HepG2 (cell line): Measurements from ENCODE around the gene FRMD8. TPM values are rescaled to one million over a fixed set of nuclear protein-coding genes. Genes with fewer than 3 reads are reported as not detected.

Source experiments
- FOXC1 ChIP-seq: sonication (generic); formaldehyde crosslinking; IDR thresholded peaks from 2 replicates; pipeline ENCODE4 v1.8.0; 2022; ENCODE audit warnings: mild to moderate bottlenecking, missing genetic modification reagents, borderline replicate concordance
- NFKB2 ChIP-seq: sonication (generic); formaldehyde crosslinking; IDR thresholded peaks from 2 replicates; pipeline ENCODE4 v1.4.0; 2020; ENCODE audit warnings: missing genetic modification reagents, borderline replicate concordance
- NONO ChIP-seq, 2 experiments: fragments of 450-650 bp in 1 of 2; sonication (generic) in 1 of 2; formaldehyde crosslinking in 1 of 2; IDR thresholded peaks in 1 of 2; conservative IDR thresholded peaks in 1 of 2; 2 replicates each; pipeline versions ENCODE4 v1.6.1 to v1.8.0; 2017 to 2022; ENCODE audit warnings: mild to moderate bottlenecking in 1 of 2, missing genetic modification reagents in 1 of 2, moderate library complexity in 1 of 2
- REPIN1 ChIP-seq: sonication (generic); formaldehyde crosslinking; IDR thresholded peaks from 2 replicates; pipeline ENCODE4 v1.8.0; 2022; ENCODE audit warnings: missing genetic modification reagents, low read depth, mild to moderate bottlenecking, borderline replicate concordance
- ZNF20 ChIP-seq: sonication (generic); formaldehyde crosslinking; IDR thresholded peaks from 2 replicates; pipeline ENCODE4 v1.4.0; 2020; ENCODE audit warnings: mild to moderate bottlenecking, moderate library complexity, missing genetic modification reagents
- ZNF607 ChIP-seq: sonication (generic); formaldehyde crosslinking; IDR thresholded peaks from 2 replicates; pipeline ENCODE4 v1.5.1; 2020; ENCODE audit warnings: missing genetic modification reagents, mild to moderate bottlenecking, borderline replicate concordance
- ZNF839 ChIP-seq: sonication (generic); formaldehyde crosslinking; IDR thresholded peaks from 2 replicates; pipeline ENCODE4 v1.4.0; 2020; ENCODE audit warnings: missing genetic modification reagents, mild to moderate bottlenecking, borderline replicate concordance
- ZNF878 ChIP-seq: sonication (generic); formaldehyde crosslinking; IDR thresholded peaks from 2 replicates; pipeline ENCODE4 v1.8.1; 2023; ENCODE audit warnings: mild to moderate bottlenecking, missing genetic modification reagents, moderate library complexity
- polyA plus RNA-seq, 8 experiments: library from polyadenylated mRNA; depleted of rRNA in 3 of 8; stranded (reverse) in 7 of 8; unstranded in 1 of 8; fragments of >200 nt; fragmentation: Illumina TruSeq in 4 of 8; extraction: Trizol in 4 of 8; gene quantifications; 2 replicates each; pipeline versions ENCODE4 v1.2.1 to v1.2.3, GENCODE V29; 2011 to 2016; ENCODE audit warnings: low read depth in 4 of 8, missing spikeins in 1 of 8, mixed read lengths in 1 of 8; ENCODE audit not compliant: insufficient read depth in 1 of 8
- total RNA-seq, 5 experiments: library from RNA; depleted of rRNA; stranded (reverse); fragments of >200 nt; fragmentation: Illumina TruSeq; extraction: Trizol; gene quantifications; 2 replicates each; pipeline ENCODE4 v1.2.3, GENCODE V29; 2016; ENCODE audit warnings: low read depth in 1 of 5
- TF ChIP-seq, protein P1 (sequence below): sonication (generic); formaldehyde crosslinking; IDR thresholded peaks from one replicate; pipeline ENCODE4 v1.5.1; 2020; ENCODE audit warnings: mild to moderate bottlenecking, missing genetic modification reagents; ENCODE audit errors: not compliant biosample characterization
- TF ChIP-seq, protein P2 (sequence below): sonication (generic); formaldehyde crosslinking; IDR thresholded peaks from 2 replicates; pipeline ENCODE4 v1.8.1; 2023; ENCODE audit warnings: mild to moderate bottlenecking, missing genetic modification reagents
- TF ChIP-seq, protein P3 (sequence below): sonication (generic); formaldehyde crosslinking; IDR thresholded peaks from 2 replicates; pipeline ENCODE4 v1.5.0; 2020; ENCODE audit warnings: mild to moderate bottlenecking, missing genetic modification reagents
- TF ChIP-seq, protein P4 (sequence below): sonication (generic); formaldehyde crosslinking; IDR thresholded peaks from 2 replicates; pipeline ENCODE4 v1.8.0; 2023; ENCODE audit warnings: mild to moderate bottlenecking, missing genetic modification reagents

Gene FRMD8
- total and polyA plus RNA-seq, 2 of the 13 experiments (the other 11 are each of a cell fraction or from before 2014, with no cell fraction given): 5.8 to 20.6 TPM

DNA sequence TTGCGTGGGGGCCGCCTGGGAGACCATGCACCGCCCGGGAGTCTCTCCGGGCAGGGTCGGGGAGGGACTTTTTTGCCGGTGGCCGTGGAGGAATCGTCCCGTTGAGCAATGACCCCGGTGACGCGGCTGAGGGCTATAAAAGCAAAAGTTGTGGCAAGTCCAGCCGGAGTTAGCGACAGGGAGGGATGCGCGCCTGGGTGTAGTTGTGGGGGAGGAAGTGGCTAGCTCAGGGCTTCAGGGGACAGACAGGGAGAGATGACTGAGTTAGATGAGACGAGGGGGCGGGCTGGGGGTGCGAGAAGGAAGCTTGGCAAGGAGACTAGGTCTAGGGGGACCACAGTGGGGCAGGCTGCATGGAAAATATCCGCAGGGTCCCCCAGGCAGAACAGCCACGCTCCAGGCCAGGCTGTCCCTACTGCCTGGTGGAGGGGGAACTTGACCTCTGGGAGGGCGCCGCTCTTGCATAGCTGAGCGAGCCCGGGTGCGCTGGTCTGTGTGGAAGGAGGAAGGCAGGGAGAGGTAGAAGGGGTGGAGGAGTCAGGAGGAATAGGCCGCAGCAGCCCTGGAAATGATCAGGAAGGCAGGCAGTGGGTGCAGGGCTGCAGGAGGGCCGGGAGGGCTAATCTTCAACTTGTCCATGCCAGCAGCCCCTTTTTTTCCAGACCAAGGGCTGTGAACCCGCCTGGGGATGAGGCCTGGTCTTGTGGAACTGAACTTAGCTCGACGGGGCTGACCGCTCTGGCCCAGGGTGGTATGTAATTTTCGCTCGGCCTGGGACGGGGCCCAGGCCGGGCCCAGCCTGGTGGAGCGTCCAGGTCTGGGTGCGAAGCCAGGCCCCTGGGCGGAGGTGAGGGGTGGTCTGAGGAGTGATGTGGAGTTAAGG lies 36.4 kb downstream of the FRMD8 start, which contains the start of gene NEAT1 (continued):
- no peak for TF ChIP-seq ZNF839 (CRISPR knock-in tag)
- TF ChIP-seq, protein P1, sequence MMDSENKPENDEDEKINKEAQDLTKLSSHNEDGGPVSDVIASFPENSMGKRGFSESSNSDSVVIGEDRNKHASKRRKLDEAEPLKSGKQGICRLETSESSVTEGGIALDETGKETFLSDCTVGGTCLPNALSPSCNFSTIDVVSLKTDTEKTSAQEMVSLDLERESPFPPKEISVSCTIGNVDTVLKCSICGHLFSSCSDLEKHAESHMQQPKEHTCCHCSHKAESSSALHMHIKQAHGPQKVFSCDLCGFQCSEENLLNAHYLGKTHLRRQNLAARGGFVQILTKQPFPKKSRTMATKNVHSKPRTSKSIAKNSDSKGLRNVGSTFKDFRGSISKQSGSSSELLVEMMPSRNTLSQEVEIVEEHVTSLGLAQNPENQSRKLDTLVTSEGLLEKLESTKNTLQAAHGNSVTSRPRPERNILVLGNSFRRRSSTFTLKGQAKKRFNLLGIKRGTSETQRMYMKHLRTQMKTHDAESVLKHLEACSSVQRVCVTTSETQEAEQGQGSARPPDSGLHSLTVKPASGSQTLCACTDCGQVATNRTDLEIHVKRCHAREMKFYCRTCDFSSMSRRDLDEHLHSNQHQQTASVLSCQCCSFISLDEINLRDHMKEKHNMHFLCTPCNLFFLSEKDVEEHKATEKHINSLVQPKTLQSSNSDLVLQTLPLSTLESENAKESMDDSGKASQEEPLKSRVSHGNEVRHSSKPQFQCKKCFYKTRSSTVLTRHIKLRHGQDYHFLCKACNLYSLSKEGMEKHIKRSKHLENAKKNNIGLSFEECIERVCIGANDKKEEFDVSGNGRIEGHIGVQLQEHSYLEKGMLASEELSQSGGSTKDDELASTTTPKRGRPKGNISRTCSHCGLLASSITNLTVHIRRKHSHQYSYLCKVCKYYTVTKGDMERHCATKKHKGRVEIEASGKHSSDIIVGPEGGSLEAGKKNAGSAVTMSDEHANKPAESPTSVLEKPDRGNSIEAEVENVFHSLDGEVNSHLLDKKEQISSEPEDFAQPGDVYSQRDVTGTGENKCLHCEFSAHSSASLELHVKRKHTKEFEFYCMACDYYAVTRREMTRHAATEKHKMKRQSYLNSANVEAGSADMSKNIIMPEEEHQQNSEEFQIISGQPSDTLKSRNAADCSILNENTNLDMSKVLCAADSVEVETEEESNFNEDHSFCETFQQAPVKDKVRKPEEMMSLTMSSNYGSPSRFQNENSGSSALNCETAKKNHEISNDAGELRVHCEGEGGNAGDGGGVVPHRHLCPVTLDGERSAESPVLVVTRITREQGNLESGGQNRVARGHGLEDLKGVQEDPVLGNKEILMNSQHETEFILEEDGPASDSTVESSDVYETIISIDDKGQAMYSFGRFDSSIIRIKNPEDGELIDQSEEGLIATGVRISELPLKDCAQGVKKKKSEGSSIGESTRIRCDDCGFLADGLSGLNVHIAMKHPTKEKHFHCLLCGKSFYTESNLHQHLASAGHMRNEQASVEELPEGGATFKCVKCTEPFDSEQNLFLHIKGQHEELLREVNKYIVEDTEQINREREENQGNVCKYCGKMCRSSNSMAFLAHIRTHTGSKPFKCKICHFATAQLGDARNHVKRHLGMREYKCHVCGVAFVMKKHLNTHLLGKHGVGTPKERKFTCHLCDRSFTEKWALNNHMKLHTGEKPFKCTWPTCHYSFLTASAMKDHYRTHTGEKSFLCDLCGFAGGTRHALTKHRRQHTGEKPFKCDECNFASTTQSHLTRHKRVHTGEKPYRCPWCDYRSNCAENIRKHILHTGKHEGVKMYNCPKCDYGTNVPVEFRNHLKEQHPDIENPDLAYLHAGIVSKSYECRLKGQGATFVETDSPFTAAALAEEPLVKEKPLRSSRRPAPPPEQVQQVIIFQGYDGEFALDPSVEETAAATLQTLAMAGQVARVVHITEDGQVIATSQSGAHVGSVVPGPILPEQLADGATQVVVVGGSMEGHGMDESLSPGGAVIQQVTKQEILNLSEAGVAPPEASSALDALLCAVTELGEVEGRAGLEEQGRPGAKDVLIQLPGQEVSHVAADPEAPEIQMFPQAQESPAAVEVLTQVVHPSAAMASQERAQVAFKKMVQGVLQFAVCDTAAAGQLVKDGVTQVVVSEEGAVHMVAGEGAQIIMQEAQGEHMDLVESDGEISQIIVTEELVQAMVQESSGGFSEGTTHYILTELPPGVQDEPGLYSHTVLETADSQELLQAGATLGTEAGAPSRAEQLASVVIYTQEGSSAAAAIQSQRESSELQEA: no peak
- TF ChIP-seq ZNF878 (CRISPR knock-in tag): 0 out of 2 replicates have a peak, but pooled peaks have one; percentile 76
- TF ChIP-seq NONO (IDR thresholded peaks at IDR 0.05): 0 out of 2 replicates have a peak, but pooled peaks have one; percentile 94
- TF ChIP-seq NONO (CRISPR knock-in tag; conservative IDR thresholded peaks at IDR 0.05): peak; percentile 70
- TF ChIP-seq, protein P2, sequence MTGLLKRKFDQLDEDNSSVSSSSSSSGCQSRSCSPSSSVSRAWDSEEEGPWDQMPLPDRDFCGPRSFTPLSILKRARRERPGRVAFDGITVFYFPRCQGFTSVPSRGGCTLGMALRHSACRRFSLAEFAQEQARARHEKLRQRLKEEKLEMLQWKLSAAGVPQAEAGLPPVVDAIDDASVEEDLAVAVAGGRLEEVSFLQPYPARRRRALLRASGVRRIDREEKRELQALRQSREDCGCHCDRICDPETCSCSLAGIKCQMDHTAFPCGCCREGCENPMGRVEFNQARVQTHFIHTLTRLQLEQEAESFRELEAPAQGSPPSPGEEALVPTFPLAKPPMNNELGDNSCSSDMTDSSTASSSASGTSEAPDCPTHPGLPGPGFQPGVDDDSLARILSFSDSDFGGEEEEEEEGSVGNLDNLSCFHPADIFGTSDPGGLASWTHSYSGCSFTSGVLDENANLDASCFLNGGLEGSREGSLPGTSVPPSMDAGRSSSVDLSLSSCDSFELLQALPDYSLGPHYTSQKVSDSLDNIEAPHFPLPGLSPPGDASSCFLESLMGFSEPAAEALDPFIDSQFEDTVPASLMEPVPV (CRISPR knock-in tag): no peak
- TF ChIP-seq FOXC1: peak; percentile 89; the same call in 1 of the 2 replicates
- TF ChIP-seq, protein P3, sequence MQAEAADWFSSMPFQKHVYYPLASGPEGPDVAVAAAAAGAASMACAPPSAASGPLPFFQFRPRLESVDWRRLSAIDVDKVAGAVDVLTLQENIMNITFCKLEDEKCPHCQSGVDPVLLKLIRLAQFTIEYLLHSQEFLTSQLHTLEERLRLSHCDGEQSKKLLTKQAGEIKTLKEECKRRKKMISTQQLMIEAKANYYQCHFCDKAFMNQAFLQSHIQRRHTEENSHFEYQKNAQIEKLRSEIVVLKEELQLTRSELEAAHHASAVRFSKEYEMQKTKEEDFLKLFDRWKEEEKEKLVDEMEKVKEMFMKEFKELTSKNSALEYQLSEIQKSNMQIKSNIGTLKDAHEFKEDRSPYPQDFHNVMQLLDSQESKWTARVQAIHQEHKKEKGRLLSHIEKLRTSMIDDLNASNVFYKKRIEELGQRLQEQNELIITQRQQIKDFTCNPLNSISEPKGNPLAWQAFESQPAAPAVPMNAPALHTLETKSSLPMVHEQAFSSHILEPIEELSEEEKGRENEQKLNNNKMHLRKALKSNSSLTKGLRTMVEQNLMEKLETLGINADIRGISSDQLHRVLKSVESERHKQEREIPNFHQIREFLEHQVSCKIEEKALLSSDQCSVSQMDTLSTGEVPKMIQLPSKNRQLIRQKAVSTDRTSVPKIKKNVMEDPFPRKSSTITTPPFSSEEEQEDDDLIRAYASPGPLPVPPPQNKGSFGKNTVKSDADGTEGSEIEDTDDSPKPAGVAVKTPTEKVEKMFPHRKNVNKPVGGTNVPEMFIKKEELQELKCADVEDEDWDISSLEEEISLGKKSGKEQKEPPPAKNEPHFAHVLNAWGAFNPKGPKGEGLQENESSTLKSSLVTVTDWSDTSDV (CRISPR knock-in tag): peak; percentile 87; the same call in 1 of the 2 replicates
- TF ChIP-seq NFKB2: peak; percentile 60
- TF ChIP-seq, protein P4, sequence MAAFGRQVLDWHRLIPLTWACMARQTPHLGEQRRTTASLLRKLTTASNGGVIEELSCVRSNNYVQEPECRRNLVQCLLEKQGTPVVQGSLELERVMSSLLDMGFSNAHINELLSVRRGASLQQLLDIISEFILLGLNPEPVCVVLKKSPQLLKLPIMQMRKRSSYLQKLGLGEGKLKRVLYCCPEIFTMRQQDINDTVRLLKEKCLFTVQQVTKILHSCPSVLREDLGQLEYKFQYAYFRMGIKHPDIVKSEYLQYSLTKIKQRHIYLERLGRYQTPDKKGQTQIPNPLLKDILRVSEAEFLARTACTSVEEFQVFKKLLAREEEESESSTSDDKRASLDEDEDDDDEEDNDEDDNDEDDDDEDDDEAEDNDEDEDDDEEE: no peak
- TF ChIP-seq REPIN1 (CRISPR knock-in tag): peak; percentile 24; the same call in 1 of the 2 replicates
- TF ChIP-seq ZNF20 (CRISPR knock-in tag): no peak; the same call in 1 of the 2 replicates
- TF ChIP-seq ZNF607 (CRISPR knock-in tag): 0 out of 2 replicates have a peak, but pooled peaks have one; percentile 49
